Gastrocnemius medialis (tissue), 4 donors: Measurements from ENCODE around the gene TRAK1. TPM values are rescaled to one million over a fixed set of nuclear protein-coding genes. Genes with fewer than 3 reads are reported as not detected.

ENCODE experiments used
- ATAC-seq, 2 donors: fragments of 150-250 bp; one replicate each; pipeline ENCODE4 v1.9.1; 2016
- DNase-seq, 2 donors: peaks; one replicate each; pipeline ENCODE4 v3.0.0-alpha.2; 2019
- H3K27ac ChIP-seq, 4 donors: fragments of 200-600 bp; sonication (generic); 1 replicate in 1 of 4; 2 replicates in 3 of 4; pipeline ENCODE4 v1.5.1; 2016 to 2018; ENCODE audit warnings: mild to moderate bottlenecking in 2 of 4, moderate library complexity in 1 of 4
- H3K27me3 ChIP-seq, 3 donors: fragments of 200-600 bp; sonication (generic) in 2 of 3; 1 replicate in 1 of 3; 2 replicates in 2 of 3; pipeline versions ENCODE4 v1.5.1 to v1.6.0; 2016 to 2019; ENCODE audit warnings: mild to moderate bottlenecking in 1 of 3, moderate library complexity in 1 of 3
- H3K36me3 ChIP-seq, 2 donors: fragments of 200-600 bp; sonication (generic) in 1 of 2; one replicate each; pipeline ENCODE4 v1.5.1; 2017 to 2018
- H3K4me1 ChIP-seq, 2 donors: fragments of 200-600 bp; sonication (generic) in 1 of 2; one replicate each; pipeline ENCODE4 v1.5.1; 2016 to 2017; ENCODE audit warnings: mild to moderate bottlenecking in 2 of 2
- H3K4me3 ChIP-seq, 4 donors: fragments of 200-600 bp; sonication (generic) in 3 of 4; 1 replicate in 1 of 4; 2 replicates in 3 of 4; pipeline ENCODE4 v1.5.1; 2016 to 2019; ENCODE audit warnings: mild to moderate bottlenecking in 2 of 4
- H3K9me3 ChIP-seq, 3 donors: fragments of 200-600 bp; sonication (generic) in 2 of 3; 1 replicate in 1 of 3; 2 replicates in 2 of 3; pipeline ENCODE4 v1.5.1; 2016 to 2019
- POLR2A ChIP-seq, 2 donors: fragments of 450-650 bp; IDR thresholded peaks; one replicate each; pipeline ENCODE4 v1.6.1; 2017; ENCODE audit warnings: antibody characterized with exemption in 2 of 2, mild to moderate bottlenecking in 2 of 2, moderate library complexity in 2 of 2
- in situ Hi-C, 4 donors: fragments of 200-750 bp; cut with MboI; loops; one replicate each; pipeline versions ENCODE4 v1.15.0 to v1.8.0; 2017; ENCODE audit warnings: low sequenced_read_pairs in 4 of 4
- intact Hi-C: fragments of 100-400 bp; cut with DNase I; formaldehyde crosslinking; loops from one replicate; pipeline ENCODE4 v1.15.1; 2023; ENCODE audit warnings: low total_unique reads
- total RNA-seq, 4 donors: library from RNA; depleted of rRNA; stranded (reverse); fragments of >200 nt; gene quantifications; one replicate each; pipeline versions ENCODE4 v1.1.0 to v1.2.3, GENCODE V29; 2016
- TF ChIP-seq, protein P1 (sequence below), 5 experiments: fragments of 450-650 bp in 3 of 5; fragments of 200-600 bp in 2 of 5; sonication (generic) in 2 of 5; IDR thresholded peaks in 4 of 5; conservative IDR thresholded peaks in 1 of 5; 1 replicate in 4 of 5; 2 replicates in 1 of 5; pipeline ENCODE4 v1.5.1; 2016 to 2019; ENCODE audit warnings: antibody characterized with exemption in 5 of 5, mild to moderate bottlenecking in 3 of 5, moderate library complexity in 3 of 5

TRAK1 gene
- total RNA-seq, 4 donors from 2014 or later: 59.5 to 109 (median 98.6) TPM

DNA sequence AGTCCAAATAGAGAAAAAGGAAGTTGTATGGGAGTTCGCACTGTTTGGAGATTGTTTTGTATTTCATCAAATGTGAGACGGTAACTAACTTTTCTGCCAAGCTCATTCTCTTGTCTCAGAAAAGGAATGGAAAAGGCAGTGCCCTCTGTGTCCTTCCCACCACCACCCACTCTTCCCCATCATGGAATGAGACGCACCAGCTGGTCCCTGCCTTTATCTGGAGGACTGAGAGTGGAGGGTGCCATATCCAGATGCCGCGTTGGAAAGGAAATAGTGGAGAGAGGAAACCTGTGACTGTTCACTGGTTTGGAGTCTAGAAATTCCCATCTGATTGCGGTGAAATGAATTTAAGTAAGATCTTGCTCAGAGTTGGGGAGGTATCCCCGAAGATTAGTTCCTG is 178.5 kb downstream of the TRAK1 start:
- Histone ChIP-seq H3K27me3 (peaks cover 15 to 24% (median 15%) of the 10 kb centered on the region in 3 donors), H3K9me3 (no peaks in the 10 kb centered on the region), H3K27ac (no peak overlapping the region), H3K4me1 (no peaks in the 10 kb centered on the region), H3K36me3 (no peaks in the 10 kb centered on the region), H3K4me3 (no peak overlapping the region)
- in situ Hi-C loops: no loop called here
- DNase-seq (no peak), ATAC-seq (no peak)
- no peak for TF ChIP-seq POLR2A (IDR thresholded peaks at IDR 0.05)
- TF ChIP-seq, protein P1, sequence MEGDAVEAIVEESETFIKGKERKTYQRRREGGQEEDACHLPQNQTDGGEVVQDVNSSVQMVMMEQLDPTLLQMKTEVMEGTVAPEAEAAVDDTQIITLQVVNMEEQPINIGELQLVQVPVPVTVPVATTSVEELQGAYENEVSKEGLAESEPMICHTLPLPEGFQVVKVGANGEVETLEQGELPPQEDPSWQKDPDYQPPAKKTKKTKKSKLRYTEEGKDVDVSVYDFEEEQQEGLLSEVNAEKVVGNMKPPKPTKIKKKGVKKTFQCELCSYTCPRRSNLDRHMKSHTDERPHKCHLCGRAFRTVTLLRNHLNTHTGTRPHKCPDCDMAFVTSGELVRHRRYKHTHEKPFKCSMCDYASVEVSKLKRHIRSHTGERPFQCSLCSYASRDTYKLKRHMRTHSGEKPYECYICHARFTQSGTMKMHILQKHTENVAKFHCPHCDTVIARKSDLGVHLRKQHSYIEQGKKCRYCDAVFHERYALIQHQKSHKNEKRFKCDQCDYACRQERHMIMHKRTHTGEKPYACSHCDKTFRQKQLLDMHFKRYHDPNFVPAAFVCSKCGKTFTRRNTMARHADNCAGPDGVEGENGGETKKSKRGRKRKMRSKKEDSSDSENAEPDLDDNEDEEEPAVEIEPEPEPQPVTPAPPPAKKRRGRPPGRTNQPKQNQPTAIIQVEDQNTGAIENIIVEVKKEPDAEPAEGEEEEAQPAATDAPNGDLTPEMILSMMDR (IDR thresholded peaks at IDR 0.05 in 4 of 5, conservative IDR thresholded peaks at IDR 0.05 in 1 of 5): no peak
- intact Hi-C loops: no loop called here

DNA sequence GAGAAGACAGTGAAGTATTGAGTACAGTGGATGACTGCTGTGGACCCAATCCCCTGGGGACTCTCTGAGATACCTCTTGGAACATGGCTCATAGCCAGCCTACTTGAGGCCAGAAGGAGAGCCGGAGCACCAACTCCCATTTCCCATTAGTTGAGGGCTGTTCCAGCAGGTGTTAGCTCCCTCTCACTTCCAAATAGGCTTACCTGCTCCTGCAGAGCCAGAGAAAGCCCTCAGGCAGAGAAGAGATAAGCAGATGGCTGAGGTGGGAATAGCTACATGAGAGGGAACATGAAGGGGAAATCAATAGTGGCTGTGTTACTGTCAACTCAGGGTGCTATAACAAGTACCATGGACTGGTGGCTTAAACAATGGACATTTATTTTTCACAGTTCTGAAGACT is 179.4 kb downstream of the TRAK1 start:
- H3K36me3 ChIP-seq: no peaks in the 10 kb centered on the region
- H3K27ac ChIP-seq: no peak overlapping the region
- H3K4me1 ChIP-seq: no peaks in the 10 kb centered on the region
- H3K9me3 ChIP-seq: no peaks in the 10 kb centered on the region
- DNase-seq (no peak), ATAC-seq (no peak)
- peaks cover 6 to 15% (median 6%) of the 10 kb centered on the region in 3 donors for H3K27me3 ChIP-seq
- H3K4me3 ChIP-seq: no peak overlapping the region
- no peak for TF ChIP-seq POLR2A (IDR thresholded peaks at IDR 0.05)
- TF ChIP-seq, protein P1 (IDR thresholded peaks at IDR 0.05 in 4 of 5, conservative IDR thresholded peaks at IDR 0.05 in 1 of 5): no peak
- intact Hi-C loops (no loop called here), in situ Hi-C loops (no loop called here)

DNA sequence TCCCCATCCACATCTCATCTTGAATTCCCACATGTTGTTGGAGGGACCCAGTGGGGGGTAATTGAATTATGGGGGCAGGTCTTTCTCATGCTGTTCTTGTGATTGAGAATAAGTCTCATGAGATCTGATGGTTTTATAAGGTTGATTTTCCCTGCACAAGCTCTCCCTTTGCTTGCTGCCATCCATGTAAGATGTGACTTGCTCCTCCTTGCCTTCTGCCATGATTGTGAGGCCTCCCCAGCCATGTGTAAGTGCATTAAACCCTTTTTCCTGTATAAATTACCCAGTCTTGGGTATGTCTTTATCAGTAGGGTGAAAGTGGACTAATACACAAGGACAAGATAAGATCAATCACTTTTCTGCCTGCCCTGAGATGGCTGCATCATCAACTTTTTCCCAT is 180.6 kb downstream of the TRAK1 start:
- in situ Hi-C loops (no loop called here), intact Hi-C loops (no loop called here)
- no peak overlapping the region for H3K4me3 ChIP-seq
- ATAC-seq: no peak
- no peaks in the 10 kb centered on the region for H3K4me1 ChIP-seq
- H3K36me3 ChIP-seq: no peaks in the 10 kb centered on the region
- no peaks in the 10 kb centered on the region for H3K9me3 ChIP-seq
- H3K27ac ChIP-seq: no peak overlapping the region
- DNase-seq: no peak
- TF ChIP-seq, protein P1 (IDR thresholded peaks at IDR 0.05 in 4 of 5, conservative IDR thresholded peaks at IDR 0.05 in 1 of 5): no peak
- no peak for TF ChIP-seq POLR2A (IDR thresholded peaks at IDR 0.05)
- H3K27me3 ChIP-seq: peaks cover 0 to 9% (median 3%) of the 10 kb centered on the region in 3 donors

GRCh38 chr3:42273361-42273760 is 182.2 kb downstream of the TRAK1 start:
- H3K9me3 ChIP-seq: no peaks in the 10 kb centered on the region
- no peaks in the 10 kb centered on the region for H3K36me3 ChIP-seq
- no peak for ATAC-seq
- no peaks in the 10 kb centered on the region for H3K27me3 ChIP-seq
- H3K27ac ChIP-seq: no peak overlapping the region
- H3K4me1 ChIP-seq: no peaks in the 10 kb centered on the region
- H3K4me3 ChIP-seq: no peak overlapping the region
- no peak for DNase-seq
- TF ChIP-seq, protein P1 (IDR thresholded peaks at IDR 0.05 in 4 of 5, conservative IDR thresholded peaks at IDR 0.05 in 1 of 5): no peak
- no peak for TF ChIP-seq POLR2A (IDR thresholded peaks at IDR 0.05)
- in situ Hi-C loops: no loop called here
- intact Hi-C loops: no loop called here

- H3K9me3 ChIP-seq: no peaks in the 10 kb centered on the region
- in situ Hi-C loops (no loop called here), intact Hi-C loops (no loop called here)
- no peak for TF ChIP-seq POLR2A (IDR thresholded peaks at IDR 0.05)
- TF ChIP-seq, protein P1 (IDR thresholded peaks at IDR 0.05 in 4 of 5, conservative IDR thresholded peaks at IDR 0.05 in 1 of 5): no peak
- H3K36me3 ChIP-seq: no peaks in the 10 kb centered on the region
- no peak overlapping the region for H3K4me3 ChIP-seq
- no peaks in the 10 kb centered on the region for H3K4me1 ChIP-seq
- H3K27ac ChIP-seq: no peak overlapping the region
- no peak for DNase-seq
- H3K27me3 ChIP-seq: no peaks in the 10 kb centered on the region
- no peak for ATAC-seq
Measured at GRCh38 chr3:42274266-42274665, 183.1 kb downstream of the TRAK1 start.
